Measurements from ENCODE around the gene DCAF4. TPM values are rescaled to one million over a fixed set of nuclear protein-coding genes. Genes with fewer than 3 reads are reported as not detected.

The DCAF4 gene
- total RNA-seq, result 20.2 and 21.6 TPM in 2 replicates

GRCh38 chr14:72926292-72927028 is at the start of gene DCAF4:
Gene DCAF4, plus strand, starts transcription at chr14:72926464. Its CDS starts 11,515 bp downstream, at chr14:72937979.
- intact Hi-C loops (cut with micrococcal nuclease), result loop anchor here (1.0 kb wide), 4 partner anchors 32 to 408 kb away; partner anchors contain the start of genes DPF3, RBM25 and ZFYVE1
- Mint-ChIP-seq H3K4me1 (peaks cover 11% of the 10 kb centered on the region), H3K27me3 (peaks cover 13% of the 10 kb centered on the region), H3K9me3 (no peaks in the 10 kb centered on the region), H3K4me3 (peak within 1 kb of the TSS; percentile 87), H3K36me3 (ENCODE audit: low read depth) (peaks cover 4% of the 10 kb centered on the region), H3K27ac (peak within 1 kb of the TSS; percentile 93)
- DNase-seq, result peak; percentile 98

- no peaks in the 10 kb centered on the region for H3K36me3 Mint-ChIP-seq (ENCODE audit: low read depth)
- intact Hi-C loops (cut with micrococcal nuclease), result no loop called here
- no peaks in the 10 kb centered on the region for H3K9me3 Mint-ChIP-seq
- H3K27me3 Mint-ChIP-seq, result peaks cover 2% of the 10 kb centered on the region
- H3K4me1 Mint-ChIP-seq, result peaks cover 16% of the 10 kb centered on the region
- no peak overlapping the region for H3K27ac Mint-ChIP-seq
- no peak overlapping the region for H3K4me3 Mint-ChIP-seq
- no peak for DNase-seq
These were observed 49.6 kb upstream of the DCAF4 start for GRCh38 chr14:72876710-72877063.

GRCh38 chr14:72878746-72879145 is 47.5 kb upstream of the DCAF4 start:
- Mint-ChIP-seq H3K27me3 (peaks cover 2% of the 10 kb centered on the region), H3K36me3 (ENCODE audit: low read depth) (no peaks in the 10 kb centered on the region), H3K4me1 (peaks cover 27% of the 10 kb centered on the region), H3K9me3 (no peaks in the 10 kb centered on the region), H3K4me3 (no peak overlapping the region), H3K27ac (no peak overlapping the region)
- no peak for DNase-seq
- intact Hi-C loops (cut with micrococcal nuclease), result no loop called here

GRCh38 chr14:72879431-72879830 is 46.8 kb upstream of the DCAF4 start:
- DNase-seq, result no peak
- no peaks in the 10 kb centered on the region for H3K9me3 Mint-ChIP-seq
- no peaks in the 10 kb centered on the region for H3K36me3 Mint-ChIP-seq (ENCODE audit: low read depth)
- peaks cover 32% of the 10 kb centered on the region for H3K4me1 Mint-ChIP-seq
- intact Hi-C loops (cut with micrococcal nuclease), result no loop called here
- peaks cover 2% of the 10 kb centered on the region for H3K27me3 Mint-ChIP-seq
- no peak overlapping the region for H3K27ac Mint-ChIP-seq
- no peak overlapping the region for H3K4me3 Mint-ChIP-seq

- no peaks in the 10 kb centered on the region for H3K9me3 Mint-ChIP-seq
- H3K4me3 Mint-ChIP-seq, result no peak overlapping the region
- intact Hi-C loops (cut with micrococcal nuclease), result no loop called here
- no peaks in the 10 kb centered on the region for H3K36me3 Mint-ChIP-seq (ENCODE audit: low read depth)
- peaks cover 34% of the 10 kb centered on the region for H3K4me1 Mint-ChIP-seq
- DNase-seq, result no peak
- H3K27ac Mint-ChIP-seq, result no peak overlapping the region
- peaks cover 2% of the 10 kb centered on the region for H3K27me3 Mint-ChIP-seq
These were observed 46.1 kb upstream of the DCAF4 start for GRCh38 chr14:72880164-72880563.

- Mint-ChIP-seq H3K36me3 (ENCODE audit: low read depth) (peaks cover 3% of the 10 kb centered on the region), H3K4me3 (peak overlapping the region; percentile 19), H3K4me1 (peaks cover 34% of the 10 kb centered on the region), H3K9me3 (peaks cover 2% of the 10 kb centered on the region), H3K27me3 (peaks cover 4% of the 10 kb centered on the region), H3K27ac (no peak overlapping the region)
- no peak for DNase-seq
- intact Hi-C loops (cut with micrococcal nuclease), result no loop called here
These were observed 45.4 kb upstream of the DCAF4 start for GRCh38 chr14:72880820-72881219.

- Mint-ChIP-seq H3K4me3 (no peak overlapping the region), H3K36me3 (ENCODE audit: low read depth) (peaks cover 5% of the 10 kb centered on the region), H3K4me1 (peaks cover 34% of the 10 kb centered on the region), H3K9me3 (peaks cover 5% of the 10 kb centered on the region), H3K27me3 (peaks cover 6% of the 10 kb centered on the region), H3K27ac (no peak overlapping the region)
- no peak for DNase-seq
- intact Hi-C loops (cut with micrococcal nuclease), result no loop called here
These were observed 44.7 kb upstream of the DCAF4 start for GRCh38 chr14:72881543-72881942.

GRCh38 chr14:72882047-72882446 is 44.2 kb upstream of the DCAF4 start:
- Mint-ChIP-seq H3K36me3 (ENCODE audit: low read depth) (peaks cover 5% of the 10 kb centered on the region), H3K4me3 (no peak overlapping the region), H3K27me3 (peaks cover 6% of the 10 kb centered on the region), H3K4me1 (peaks cover 34% of the 10 kb centered on the region), H3K27ac (no peak overlapping the region), H3K9me3 (peaks cover 5% of the 10 kb centered on the region)
- no peak for DNase-seq
- intact Hi-C loops (cut with micrococcal nuclease), result no loop called here

- Mint-ChIP-seq H3K27ac (no peak overlapping the region), H3K27me3 (peaks cover 10% of the 10 kb centered on the region), H3K9me3 (peaks cover 5% of the 10 kb centered on the region), H3K36me3 (ENCODE audit: low read depth) (peaks cover 5% of the 10 kb centered on the region), H3K4me1 (peaks cover 34% of the 10 kb centered on the region), H3K4me3 (no peak overlapping the region)
- intact Hi-C loops (cut with micrococcal nuclease), result no loop called here
- DNase-seq, result no peak
These were observed 43.8 kb upstream of the DCAF4 start for GRCh38 chr14:72882463-72882862.

GRCh38 chr14:72883109-72883508 is 43.2 kb upstream of the DCAF4 start:
- no peak overlapping the region for H3K27ac Mint-ChIP-seq
- peaks cover 15% of the 10 kb centered on the region for H3K27me3 Mint-ChIP-seq
- intact Hi-C loops (cut with micrococcal nuclease), result no loop called here
- peaks cover 5% of the 10 kb centered on the region for H3K9me3 Mint-ChIP-seq
- H3K4me3 Mint-ChIP-seq, result no peak overlapping the region
- peaks cover 34% of the 10 kb centered on the region for H3K4me1 Mint-ChIP-seq
- H3K36me3 Mint-ChIP-seq (ENCODE audit: low read depth), result peaks cover 5% of the 10 kb centered on the region
- no peak for DNase-seq

- Mint-ChIP-seq H3K27ac (no peak overlapping the region), H3K27me3 (peaks cover 19% of the 10 kb centered on the region), H3K9me3 (peaks cover 5% of the 10 kb centered on the region), H3K36me3 (ENCODE audit: low read depth) (peaks cover 8% of the 10 kb centered on the region), H3K4me3 (peak overlapping the region; percentile 16), H3K4me1 (peaks cover 34% of the 10 kb centered on the region)
- peak; percentile 71 for DNase-seq
- intact Hi-C loops (cut with micrococcal nuclease), result no loop called here
These were observed 42.3 kb upstream of the DCAF4 start for GRCh38 chr14:72883961-72884360.

GRCh38 chr14:72884386-72884785 is 41.9 kb upstream of the DCAF4 start:
- Mint-ChIP-seq H3K9me3 (peaks cover 5% of the 10 kb centered on the region), H3K27me3 (peaks cover 19% of the 10 kb centered on the region), H3K27ac (no peak overlapping the region), H3K4me3 (no peak overlapping the region), H3K36me3 (ENCODE audit: low read depth) (peaks cover 8% of the 10 kb centered on the region), H3K4me1 (peaks cover 34% of the 10 kb centered on the region)
- intact Hi-C loops (cut with micrococcal nuclease), result no loop called here
- no peak for DNase-seq

- peaks cover 40% of the 10 kb centered on the region for H3K27me3 Mint-ChIP-seq
- peaks cover 26% of the 10 kb centered on the region for H3K4me1 Mint-ChIP-seq
- DNase-seq, result no peak
- H3K9me3 Mint-ChIP-seq, result peaks cover 5% of the 10 kb centered on the region
- intact Hi-C loops (cut with micrococcal nuclease), result no loop called here
- no peak overlapping the region for H3K4me3 Mint-ChIP-seq
- peaks cover 8% of the 10 kb centered on the region for H3K36me3 Mint-ChIP-seq (ENCODE audit: low read depth)
- H3K27ac Mint-ChIP-seq, result no peak overlapping the region
These were observed 38.8 kb upstream of the DCAF4 start for GRCh38 chr14:72887514-72887913.

- intact Hi-C loops (cut with micrococcal nuclease), result no loop called here
- Mint-ChIP-seq H3K9me3 (peaks cover 5% of the 10 kb centered on the region), H3K36me3 (ENCODE audit: low read depth) (peaks cover 8% of the 10 kb centered on the region)
These were observed 38.1 kb upstream of the DCAF4 start for GRCh38 chr14:72888192-72888591.

More at GRCh38 chr14:72888192-72888591, 38.1 kb upstream of the DCAF4 start:
- peaks cover 25% of the 10 kb centered on the region for H3K4me1 Mint-ChIP-seq
- H3K27me3 Mint-ChIP-seq, result peaks cover 43% of the 10 kb centered on the region
- no peak for DNase-seq
- H3K4me3 Mint-ChIP-seq, result no peak overlapping the region
- H3K27ac Mint-ChIP-seq, result no peak overlapping the region
